HepG2 (cell line): ENCODE results near the gene FEV. TPM values are rescaled to one million over a fixed set of nuclear protein-coding genes. Genes with fewer than 3 reads are reported as not detected.

Experiments used
- ATRX ChIP-seq: sonication (generic); formaldehyde crosslinking; IDR thresholded peaks from 2 replicates; pipeline ENCODE4 v1.4.0; 2020; ENCODE audit warnings: missing genetic modification reagents, borderline replicate concordance
- CBFB ChIP-seq: sonication (generic); formaldehyde crosslinking; IDR thresholded peaks from 2 replicates; pipeline ENCODE4 v1.4.0; 2020; ENCODE audit warnings: missing genetic modification reagents
- ELF4 ChIP-seq: sonication (generic); formaldehyde crosslinking; IDR thresholded peaks from 2 replicates; pipeline ENCODE4 v1.5.0; 2020; ENCODE audit warnings: missing genetic modification reagents, mild to moderate bottlenecking, moderate library complexity, borderline replicate concordance
- FOXM1 ChIP-seq: sonication (generic); formaldehyde crosslinking; IDR thresholded peaks from 2 replicates; pipeline ENCODE4 v1.5.0; 2020; ENCODE audit warnings: missing genetic modification reagents
- PLSCR1 ChIP-seq: sonication (generic); formaldehyde crosslinking; IDR thresholded peaks from 2 replicates; pipeline ENCODE4 v1.5.0; 2020; ENCODE audit warnings: missing genetic modification reagents, mild to moderate bottlenecking, borderline replicate concordance
- SMAD9 ChIP-seq: sonication (generic); formaldehyde crosslinking; IDR thresholded peaks from 2 replicates; pipeline ENCODE4 v1.5.1; 2020; ENCODE audit warnings: mild to moderate bottlenecking, missing genetic modification reagents
- SUZ12 ChIP-seq: fragments of 150-350 bp; IDR thresholded peaks from 2 replicates; pipeline ENCODE4 v1.6.1; 2014; ENCODE audit warnings: low read depth, low read length
- ZBTB40 ChIP-seq, 2 experiments: fragments of 450-650 bp in 1 of 2; sonication (generic) in 1 of 2; formaldehyde crosslinking in 1 of 2; IDR thresholded peaks; 2 replicates each; pipeline versions ENCODE4 v1.6.1 to v1.8.0; 2016 to 2022; ENCODE audit warnings: antibody characterized with exemption in 1 of 2, mild to moderate bottlenecking in 1 of 2, missing genetic modification reagents in 1 of 2
- ZMYM3 ChIP-seq: sonication (generic); formaldehyde crosslinking; IDR thresholded peaks from 2 replicates; pipeline ENCODE4 v1.5.1; 2020; ENCODE audit warnings: mild to moderate bottlenecking, missing genetic modification reagents
- polyA plus RNA-seq, 8 experiments: library from polyadenylated mRNA; depleted of rRNA in 3 of 8; stranded (reverse) in 7 of 8; unstranded in 1 of 8; fragments of >200 nt; fragmentation: Illumina TruSeq in 4 of 8; extraction: Trizol in 4 of 8; gene quantifications; 2 replicates each; pipeline versions ENCODE4 v1.2.1 to v1.2.3, GENCODE V29; 2011 to 2016; ENCODE audit warnings: low read depth in 4 of 8, missing spikeins in 1 of 8, mixed read lengths in 1 of 8; ENCODE audit not compliant: insufficient read depth in 1 of 8
- total RNA-seq, 5 experiments: library from RNA; depleted of rRNA; stranded (reverse); fragments of >200 nt; fragmentation: Illumina TruSeq; extraction: Trizol; gene quantifications; 2 replicates each; pipeline ENCODE4 v1.2.3, GENCODE V29; 2016; ENCODE audit warnings: low read depth in 1 of 5
- TF ChIP-seq, protein P1 (sequence below): sonication (generic); formaldehyde crosslinking; IDR thresholded peaks from 2 replicates; pipeline ENCODE4 v1.5.0; 2020; ENCODE audit warnings: mild to moderate bottlenecking, missing genetic modification reagents
- TF ChIP-seq, protein P2 (sequence below): IDR thresholded peaks from 2 replicates; pipeline ENCODE4 v1.6.1; 2016; ENCODE audit warnings: missing genetic modification reagents, missing compliant biosample characterization
- TF ChIP-seq, protein P3 (sequence below): sonication (generic); formaldehyde crosslinking; IDR thresholded peaks from 2 replicates; pipeline ENCODE4 v1.8.1; 2023; ENCODE audit warnings: mild to moderate bottlenecking, moderate library complexity, missing genetic modification reagents

The FEV gene
- total and polyA plus RNA-seq, 2 of the 13 experiments (the other 11 are each of a cell fraction or from before 2014, with no cell fraction given): not detected

GRCh38 chr2:219001577-219002394 lies 16.8 kb upstream of the FEV start (continued):
- TF ChIP-seq ZMYM3 (CRISPR knock-in tag): peak; percentile 70
- 0 out of 2 replicates have a peak, but pooled peaks have one; percentile 42 for TF ChIP-seq SMAD9 (CRISPR knock-in tag)
- TF ChIP-seq, protein P1, sequence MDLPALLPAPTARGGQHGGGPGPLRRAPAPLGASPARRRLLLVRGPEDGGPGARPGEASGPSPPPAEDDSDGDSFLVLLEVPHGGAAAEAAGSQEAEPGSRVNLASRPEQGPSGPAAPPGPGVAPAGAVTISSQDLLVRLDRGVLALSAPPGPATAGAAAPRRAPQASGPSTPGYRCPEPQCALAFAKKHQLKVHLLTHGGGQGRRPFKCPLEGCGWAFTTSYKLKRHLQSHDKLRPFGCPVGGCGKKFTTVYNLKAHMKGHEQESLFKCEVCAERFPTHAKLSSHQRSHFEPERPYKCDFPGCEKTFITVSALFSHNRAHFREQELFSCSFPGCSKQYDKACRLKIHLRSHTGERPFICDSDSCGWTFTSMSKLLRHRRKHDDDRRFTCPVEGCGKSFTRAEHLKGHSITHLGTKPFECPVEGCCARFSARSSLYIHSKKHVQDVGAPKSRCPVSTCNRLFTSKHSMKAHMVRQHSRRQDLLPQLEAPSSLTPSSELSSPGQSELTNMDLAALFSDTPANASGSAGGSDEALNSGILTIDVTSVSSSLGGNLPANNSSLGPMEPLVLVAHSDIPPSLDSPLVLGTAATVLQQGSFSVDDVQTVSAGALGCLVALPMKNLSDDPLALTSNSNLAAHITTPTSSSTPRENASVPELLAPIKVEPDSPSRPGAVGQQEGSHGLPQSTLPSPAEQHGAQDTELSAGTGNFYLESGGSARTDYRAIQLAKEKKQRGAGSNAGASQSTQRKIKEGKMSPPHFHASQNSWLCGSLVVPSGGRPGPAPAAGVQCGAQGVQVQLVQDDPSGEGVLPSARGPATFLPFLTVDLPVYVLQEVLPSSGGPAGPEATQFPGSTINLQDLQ (CRISPR knock-in tag): no peak
- no peak for TF ChIP-seq ZBTB40 (IDR thresholded peaks at IDR 0.05)
- no peak for TF ChIP-seq ZBTB40 (CRISPR knock-in tag; IDR thresholded peaks at IDR 0.05)
- no peak for TF ChIP-seq ATRX (CRISPR knock-in tag)
- no peak for TF ChIP-seq FOXM1 (CRISPR knock-in tag)
- no peak for TF ChIP-seq CBFB
- TF ChIP-seq, protein P2, sequence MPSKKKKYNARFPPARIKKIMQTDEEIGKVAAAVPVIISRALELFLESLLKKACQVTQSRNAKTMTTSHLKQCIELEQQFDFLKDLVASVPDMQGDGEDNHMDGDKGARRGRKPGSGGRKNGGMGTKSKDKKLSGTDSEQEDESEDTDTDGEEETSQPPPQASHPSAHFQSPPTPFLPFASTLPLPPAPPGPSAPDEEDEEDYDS (CRISPR knock-in tag): peak; percentile 95
- TF ChIP-seq PLSCR1 (CRISPR knock-in tag): no peak
- TF ChIP-seq SUZ12: no peak
- TF ChIP-seq, protein P3, sequence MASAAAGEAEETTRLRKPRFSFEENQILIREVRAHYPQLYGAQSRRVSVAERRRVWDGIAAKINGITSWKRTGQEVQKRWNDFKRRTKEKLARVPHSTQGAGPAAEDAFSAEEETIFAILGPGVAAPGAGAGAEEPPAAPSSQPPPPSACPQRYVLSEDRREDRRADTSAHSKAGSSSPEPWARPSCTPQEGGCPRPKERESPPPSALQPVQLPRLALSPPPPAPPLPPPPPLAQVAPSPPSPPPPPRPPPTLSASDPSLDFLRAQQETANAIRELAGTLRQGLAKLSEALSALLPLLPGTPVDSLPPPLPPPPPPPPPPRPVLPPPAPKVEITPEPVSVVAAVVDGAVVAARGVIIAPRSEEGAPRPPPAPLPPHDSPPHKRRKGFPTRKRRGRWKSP (CRISPR knock-in tag): 0 out of 2 replicates have a peak, but pooled peaks have one; percentile 61
- no peak for TF ChIP-seq ELF4
